NCI-H187 treated with DMSO at 0.1 percent for 48 hours (cell line): ENCODE results near the gene CDC16.

Experiments
- DNase-seq: peaks from one replicate; lab custom pipeline; 2025; lab: John Stamatoyannopoulos, UW

The CDC16 gene

GRCh38 chr13:114228176-114228575 lies 6.5 kb upstream of the CDC16 start:
- no peak for DNase-seq

GRCh38 chr13:114229506-114229905 lies 5.2 kb upstream of the CDC16 start:
- no peak for DNase-seq

DNA sequence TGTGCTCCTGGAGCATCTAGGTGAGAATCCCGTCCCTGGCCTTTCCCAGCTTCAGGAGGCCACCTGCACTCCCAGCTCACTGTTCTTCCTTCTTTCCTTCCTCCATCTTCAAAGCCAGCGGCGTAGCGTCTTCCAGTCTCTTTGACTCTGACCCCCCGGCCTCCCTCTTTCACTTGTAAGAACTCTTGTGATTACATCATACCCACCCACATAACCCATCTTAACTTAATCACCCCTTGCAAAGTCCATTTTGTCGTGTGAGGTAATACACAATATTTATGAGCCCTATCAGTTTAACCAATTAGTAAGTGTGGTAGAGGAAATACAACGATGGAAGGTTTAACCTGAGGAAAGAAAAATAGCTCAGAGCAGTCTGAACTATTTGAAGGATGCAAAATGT lies 4.6 kb upstream of the CDC16 start:
- DNase-seq, result no peak

- DNase-seq, result no peak
Observed at GRCh38 chr13:114230575-114230974, 4.1 kb upstream of the CDC16 start.

DNA sequence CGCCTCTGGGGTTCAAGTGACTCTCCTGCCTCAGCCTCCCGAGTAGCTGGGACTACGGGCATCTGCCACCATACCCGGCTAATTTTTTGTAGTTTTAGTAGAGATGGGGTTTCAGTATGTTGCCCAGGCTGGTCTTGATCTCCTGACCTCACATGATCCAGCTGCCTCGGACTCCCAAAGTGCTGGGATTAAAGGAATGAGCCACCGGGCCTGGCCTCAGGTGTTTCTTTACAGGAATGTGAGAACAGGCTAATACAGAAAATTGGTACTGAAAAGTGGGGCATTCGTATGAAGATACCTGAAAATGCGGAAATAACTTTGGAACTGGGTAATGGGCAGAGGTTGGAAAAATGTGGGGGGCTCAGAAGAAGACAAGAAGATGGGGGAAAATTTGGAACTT lies 2.8 kb upstream of the CDC16 start:
- DNase-seq, result no peak

GRCh38 chr13:114234266-114234644 lies 442 bp upstream of the CDC16 start:
- no peak for DNase-seq

GRCh38 chr13:114235697-114236096 lies 1.0 kb downstream of the CDC16 start:
- no peak for DNase-seq

- DNase-seq, result no peak
Observed at GRCh38 chr13:114236227-114236626, 1.5 kb downstream of the CDC16 start.

DNA sequence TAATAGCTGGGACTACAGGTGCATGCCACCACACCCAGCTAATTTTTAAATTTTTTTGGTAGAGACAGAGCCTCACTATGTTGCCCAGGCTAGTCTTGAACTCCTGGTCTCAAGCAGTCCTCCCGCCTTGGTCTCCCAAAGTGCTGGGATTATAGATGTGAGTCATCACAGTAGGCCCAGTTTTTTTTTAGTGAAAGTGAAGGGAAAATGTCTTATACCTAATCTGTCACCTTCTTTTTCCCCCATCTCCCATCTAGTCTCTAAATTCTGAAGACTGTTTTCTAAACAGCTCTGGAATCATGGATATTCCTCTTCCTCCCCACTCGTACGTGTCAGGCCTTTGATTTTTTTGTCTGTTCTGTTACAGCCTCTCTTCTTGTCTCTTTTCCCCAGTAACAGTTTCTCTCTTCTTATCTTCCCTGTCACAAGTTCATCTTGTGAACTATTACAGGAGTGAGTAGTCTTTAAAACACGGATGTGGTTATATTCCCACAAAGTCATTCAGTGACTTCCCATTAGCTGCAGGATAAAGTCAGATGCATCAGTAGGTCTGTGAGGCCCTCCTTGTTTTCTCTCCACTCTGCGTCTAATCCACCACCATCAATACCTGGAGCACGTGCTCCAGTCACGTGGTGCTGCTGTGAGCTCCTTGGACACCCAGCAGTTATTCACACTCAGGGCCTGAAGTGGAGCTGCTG lies 2.9 kb downstream of the CDC16 start:
- DNase-seq, result no peak

GRCh38 chr13:114241918-114242317 lies 7.2 kb downstream of the CDC16 start:
- DNase-seq, result no peak

DNA sequence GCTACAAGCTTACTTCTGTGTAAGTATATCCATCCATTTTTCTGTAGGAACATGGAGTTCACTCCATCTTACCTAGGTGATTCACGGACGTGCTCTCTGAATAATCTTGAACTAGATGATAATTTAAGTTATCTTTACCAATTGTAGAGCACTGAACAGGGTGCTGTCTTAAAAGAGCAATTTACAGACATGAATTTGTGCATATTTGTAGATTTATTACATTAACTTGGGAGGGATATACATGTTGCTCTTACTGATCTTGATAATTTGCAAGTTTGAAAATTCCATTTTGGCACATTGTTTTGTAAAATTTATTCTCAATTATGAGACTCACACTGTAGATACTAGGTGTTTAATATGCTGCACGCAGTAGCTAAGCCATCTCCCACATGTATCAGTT lies 9.3 kb downstream of the CDC16 start:
- DNase-seq, result no peak

- no peak for DNase-seq
Observed at GRCh38 chr13:114244637-114245036, 9.9 kb downstream of the CDC16 start.

DNA sequence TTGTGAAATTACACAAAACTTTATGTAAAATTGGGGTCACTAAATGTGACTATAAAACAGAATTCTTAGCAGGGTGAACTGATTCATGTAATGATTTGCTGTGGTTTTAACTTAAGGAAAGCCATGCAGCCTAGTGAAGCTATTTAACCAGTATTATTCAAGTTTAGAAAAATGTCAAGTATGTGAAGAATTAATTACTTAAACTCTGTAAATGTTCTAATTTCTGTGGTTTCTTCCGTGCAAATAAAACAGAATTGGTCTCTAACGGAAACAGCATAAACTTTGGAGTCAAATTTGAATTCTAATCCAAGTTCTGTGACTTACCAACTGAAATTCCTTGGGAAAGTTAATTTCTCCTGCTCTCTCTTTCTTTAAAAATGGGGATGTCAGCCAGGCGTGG lies 13.3 kb downstream of the CDC16 start:
- no peak for DNase-seq

DNA sequence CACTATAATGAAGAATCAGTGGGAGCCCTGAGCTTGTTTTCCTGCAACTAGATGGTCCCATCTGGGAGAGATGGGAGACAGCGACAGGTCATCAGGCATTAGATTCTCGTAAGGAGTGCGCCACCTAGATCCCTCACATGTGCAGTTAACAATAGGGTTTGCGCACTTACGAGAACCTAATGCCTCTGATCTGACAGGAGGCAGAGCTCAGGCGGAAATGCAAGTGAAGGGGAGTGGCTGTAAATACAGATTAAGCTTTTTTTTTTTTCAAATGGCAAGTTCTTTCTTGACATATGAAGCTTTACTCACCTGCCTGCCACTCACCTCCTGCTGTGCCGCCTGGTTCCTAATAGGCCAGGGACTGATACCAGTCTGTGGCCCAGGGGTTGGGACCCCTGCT lies 14.4 kb downstream of the CDC16 start:
- DNase-seq, result no peak

GRCh38 chr13:114251639-114252440 lies 17.1 kb downstream of the CDC16 start:
- DNase-seq, result peak; percentile 49

DNA sequence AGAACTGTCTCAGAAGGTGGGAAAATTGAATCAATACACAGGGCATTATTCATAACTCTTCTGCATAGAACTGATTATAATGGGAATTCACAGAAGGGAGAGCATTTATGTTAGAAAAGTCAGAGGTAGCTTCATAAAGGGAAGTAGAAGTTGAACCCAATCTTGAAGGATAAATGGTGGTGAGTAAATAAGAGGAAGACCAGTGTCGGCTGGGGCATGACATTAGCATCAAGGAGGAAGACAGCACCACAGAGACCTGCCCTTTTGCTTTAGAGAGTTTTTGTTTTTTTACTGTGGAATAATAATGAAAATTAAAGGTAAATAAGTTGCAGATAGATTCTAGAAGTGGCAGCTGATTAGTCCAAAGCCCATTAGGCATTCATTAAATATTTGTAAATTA lies 21.9 kb downstream of the CDC16 start:
- no peak for DNase-seq

DNA sequence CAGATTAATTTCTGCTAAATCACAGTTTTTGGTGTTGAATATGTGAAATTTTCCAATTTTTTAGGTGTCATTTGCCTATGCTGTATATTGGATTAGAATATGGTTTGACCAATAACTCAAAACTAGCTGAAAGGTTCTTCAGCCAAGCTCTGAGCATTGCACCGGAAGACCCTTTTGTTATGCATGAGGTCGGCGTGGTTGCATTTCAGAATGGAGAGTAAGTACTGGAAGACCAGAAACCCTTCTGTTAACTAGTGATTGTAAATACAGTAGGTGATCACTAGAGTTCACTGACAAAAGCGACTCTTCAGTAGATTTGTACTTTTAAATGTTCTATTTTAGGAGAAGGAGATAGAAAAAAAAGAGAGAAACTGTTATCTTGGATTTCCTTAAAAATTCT lies 22.3 kb downstream of the CDC16 start:
- DNase-seq, result no peak

- DNase-seq, result no peak
Observed at GRCh38 chr13:114258589-114258988, 23.9 kb downstream of the CDC16 start.

GRCh38 chr13:114259374-114259773 lies 24.7 kb downstream of the CDC16 start:
- no peak for DNase-seq

DNA sequence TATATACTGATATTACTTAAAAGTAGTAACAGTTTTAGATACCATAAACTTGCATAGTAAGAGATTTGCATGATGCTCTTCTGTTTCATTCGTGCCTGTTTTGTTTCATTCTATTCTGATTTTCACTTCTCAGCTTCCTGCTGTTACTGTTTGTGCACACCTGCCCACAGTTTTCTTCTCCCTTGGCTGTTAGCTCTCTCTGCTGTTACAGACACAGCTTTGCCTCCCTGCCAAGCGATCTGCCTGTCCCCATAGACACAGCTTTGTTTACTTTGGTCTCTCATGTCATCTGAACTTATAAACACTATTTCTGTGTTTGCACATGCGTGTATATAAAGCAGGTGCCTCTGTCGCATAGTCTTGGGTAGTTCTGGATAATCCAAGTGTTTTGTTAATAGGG lies 25.3 kb downstream of the CDC16 start:
- DNase-seq, result peak; percentile 75

DNA sequence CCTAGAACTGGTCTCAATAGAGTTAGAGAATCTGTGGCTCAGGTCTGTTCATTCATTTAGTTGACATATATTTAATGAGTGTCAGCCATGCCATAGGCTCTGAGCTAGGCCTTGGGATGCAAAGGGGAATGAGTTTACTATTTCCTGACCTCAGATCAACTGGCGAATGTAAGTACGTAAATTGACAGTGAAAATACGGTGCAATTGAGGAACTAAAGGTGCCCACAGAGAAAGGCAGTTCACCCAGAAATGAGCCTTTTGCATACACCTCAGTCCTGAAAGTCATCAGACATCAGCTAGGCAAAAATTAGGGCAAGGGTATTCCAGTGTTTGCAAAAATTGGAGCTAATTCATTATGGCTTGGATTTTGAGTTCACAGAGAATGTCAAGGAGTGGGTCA lies 26.1 kb downstream of the CDC16 start:
- DNase-seq, result no peak

DNA sequence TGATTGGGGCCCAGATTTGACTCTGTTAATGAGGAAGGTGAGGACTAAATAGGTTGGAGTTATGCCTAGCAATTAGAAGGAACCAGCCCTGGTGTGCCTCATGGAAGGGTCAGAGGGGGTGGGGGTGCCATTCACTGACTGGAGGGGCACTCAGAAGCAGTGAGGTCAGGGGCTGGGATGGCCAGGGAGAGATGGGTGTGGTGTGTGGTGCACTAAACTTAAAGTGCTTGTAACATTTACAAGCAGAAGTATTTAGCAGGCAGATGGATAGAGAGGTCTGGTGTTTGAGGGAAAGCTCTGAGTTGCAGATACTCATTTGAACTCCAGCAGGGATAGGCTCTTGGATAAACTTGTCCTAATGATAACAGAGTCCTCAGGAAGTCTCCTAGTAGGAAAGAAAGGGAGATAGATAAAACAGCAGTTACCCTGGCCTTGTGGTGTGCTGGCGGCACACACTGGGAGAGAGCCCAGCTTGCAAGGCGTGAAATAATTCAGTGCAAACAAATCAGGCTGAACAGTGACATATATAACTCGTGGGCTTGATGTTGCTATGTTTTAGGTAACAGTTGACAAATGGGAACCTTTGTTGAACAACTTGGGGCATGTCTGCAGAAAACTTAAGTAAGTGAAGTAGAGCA lies 26.8 kb downstream of the CDC16 start:
- no peak for DNase-seq

DNA sequence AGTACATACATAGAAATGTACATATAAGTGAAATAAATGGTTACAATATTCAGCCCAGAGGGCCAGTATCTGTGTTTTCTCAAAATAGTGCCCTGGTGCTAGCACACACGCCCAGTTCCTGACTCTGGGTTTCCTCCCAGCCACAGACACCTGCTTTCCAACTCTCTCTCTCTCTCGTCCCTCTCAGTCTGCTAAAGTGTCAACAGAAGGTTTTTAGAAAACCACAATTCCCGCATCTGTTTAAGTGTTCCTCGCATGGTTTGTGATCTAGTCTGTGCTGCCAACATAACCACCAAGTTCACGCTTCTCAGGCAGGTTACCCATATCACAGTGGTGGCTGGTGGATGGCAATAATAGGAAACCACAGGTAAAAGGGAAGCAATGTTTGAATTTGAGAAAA lies 28.9 kb downstream of the CDC16 start:
- DNase-seq, result peak; percentile 52
